IPS-NIHi7 (cell line): ENCODE measurements around the gene PLAAT2.
A peak's percentile ranks its signal among the peaks of the same experiment; 100 is the strongest.
"Not testable (repeated sequence)": the region's sequence is repeated elsewhere in the genome, so short reads cannot be mapped to it uniquely, and the experiment has no call there.

Experiments
- DNase-seq: peaks from one replicate; pipeline ENCODE4 v3.0.0; 2012; ENCODE audit warnings: mixed read lengths; ENCODE audit errors: extremely low spot score

Gene PLAAT2

DNA sequence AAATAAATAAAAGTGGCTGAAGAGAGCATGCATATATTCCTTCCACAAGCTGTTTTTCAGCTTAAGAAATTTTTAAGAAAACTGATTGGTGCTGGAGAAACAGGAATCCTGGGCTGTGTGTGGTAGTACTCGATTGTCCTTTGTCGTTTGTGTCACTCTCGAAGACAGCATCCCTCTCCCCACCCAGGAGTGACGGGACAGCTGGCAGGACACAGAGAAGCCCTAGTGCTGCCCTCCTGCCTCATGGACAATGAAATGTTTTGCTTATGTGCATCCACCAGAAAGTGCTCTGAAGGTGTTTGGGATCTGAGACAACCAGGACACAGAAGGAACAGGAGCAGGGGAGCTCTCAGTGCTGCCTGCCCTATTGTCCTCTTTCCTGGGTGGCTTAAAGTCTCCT lies 13.8 kb downstream of the PLAAT2 start:
- DNase-seq: no peak

DNA sequence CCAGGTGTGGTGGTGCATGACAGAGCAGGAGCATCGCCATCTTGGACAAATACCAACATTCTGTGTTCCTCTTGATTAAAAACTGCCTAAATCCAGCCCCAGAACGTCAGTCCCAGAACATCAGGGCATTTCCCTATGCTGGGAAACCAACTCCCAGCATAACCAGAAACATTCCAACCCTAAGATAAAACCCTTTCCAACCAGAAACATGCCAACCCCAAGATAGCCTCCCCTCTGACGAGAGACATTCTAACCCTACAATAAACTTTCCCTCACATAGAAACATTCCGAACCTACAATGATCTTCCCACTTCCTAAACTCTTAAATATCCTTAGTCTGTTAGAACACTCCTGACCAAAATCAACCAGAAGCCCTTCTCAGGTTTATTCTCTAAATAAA lies 15.0 kb downstream of the PLAAT2 start:
- DNase-seq: no peak

DNA sequence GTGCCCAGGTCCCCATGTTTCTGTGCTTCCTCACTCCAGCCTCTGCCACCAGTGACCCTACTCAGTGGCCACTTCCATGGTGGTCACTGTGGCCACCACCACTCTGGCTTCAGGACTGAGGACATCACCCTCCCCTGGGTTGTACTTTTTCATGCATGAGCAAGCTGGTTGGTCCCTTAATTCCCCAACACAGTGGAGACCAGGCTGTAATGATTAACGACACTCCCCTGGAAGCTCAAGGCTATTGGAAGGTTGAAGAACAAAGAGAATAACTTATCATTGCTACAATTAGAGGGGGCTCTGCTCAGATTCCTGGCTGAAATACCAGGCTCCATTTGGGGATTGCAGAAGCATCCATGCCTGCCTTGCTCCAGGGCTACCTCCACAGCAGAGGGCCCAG lies 16.1 kb downstream of the PLAAT2 start:
- no peak for DNase-seq

DNA sequence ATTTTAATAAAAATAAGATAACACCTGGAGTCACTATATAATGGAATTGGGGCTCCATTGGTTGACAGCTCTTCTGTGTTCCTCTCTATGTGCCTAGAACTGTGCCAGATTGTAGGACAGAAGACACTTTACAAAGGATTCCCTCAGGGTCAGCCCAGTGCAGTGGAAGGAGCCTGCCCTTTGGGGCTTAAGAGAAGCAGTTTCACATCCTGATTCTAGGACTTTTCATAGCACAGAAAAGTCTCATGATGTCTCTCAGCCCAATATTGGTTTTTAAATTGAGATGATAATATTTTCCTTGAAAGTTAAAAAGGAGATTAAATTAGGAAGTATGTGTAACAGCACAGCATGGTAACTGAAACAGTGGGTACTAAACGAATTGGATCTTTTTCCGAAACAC lies 19.5 kb downstream of the PLAAT2 start:
- DNase-seq: no peak

DNA sequence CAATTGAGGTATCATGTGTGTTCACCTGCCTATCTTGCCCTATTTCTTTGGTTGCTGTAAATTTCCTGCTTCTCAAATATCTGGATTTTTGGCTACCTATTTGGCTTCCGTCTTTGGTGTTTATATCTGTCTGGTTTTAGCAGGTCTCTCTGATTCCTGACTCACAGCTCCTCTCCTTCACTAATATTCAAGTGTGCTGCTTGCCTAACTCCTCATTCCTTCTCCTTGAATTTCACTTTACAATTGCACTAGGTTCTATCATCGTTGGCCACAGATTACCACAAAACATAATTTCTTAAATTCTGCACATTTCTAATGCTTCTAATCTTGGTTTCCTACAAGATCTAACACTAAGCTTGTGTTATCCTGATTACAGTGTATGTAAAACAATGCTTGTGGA lies 20.7 kb downstream of the PLAAT2 start:
- DNase-seq: not testable (repeated sequence)

DNA sequence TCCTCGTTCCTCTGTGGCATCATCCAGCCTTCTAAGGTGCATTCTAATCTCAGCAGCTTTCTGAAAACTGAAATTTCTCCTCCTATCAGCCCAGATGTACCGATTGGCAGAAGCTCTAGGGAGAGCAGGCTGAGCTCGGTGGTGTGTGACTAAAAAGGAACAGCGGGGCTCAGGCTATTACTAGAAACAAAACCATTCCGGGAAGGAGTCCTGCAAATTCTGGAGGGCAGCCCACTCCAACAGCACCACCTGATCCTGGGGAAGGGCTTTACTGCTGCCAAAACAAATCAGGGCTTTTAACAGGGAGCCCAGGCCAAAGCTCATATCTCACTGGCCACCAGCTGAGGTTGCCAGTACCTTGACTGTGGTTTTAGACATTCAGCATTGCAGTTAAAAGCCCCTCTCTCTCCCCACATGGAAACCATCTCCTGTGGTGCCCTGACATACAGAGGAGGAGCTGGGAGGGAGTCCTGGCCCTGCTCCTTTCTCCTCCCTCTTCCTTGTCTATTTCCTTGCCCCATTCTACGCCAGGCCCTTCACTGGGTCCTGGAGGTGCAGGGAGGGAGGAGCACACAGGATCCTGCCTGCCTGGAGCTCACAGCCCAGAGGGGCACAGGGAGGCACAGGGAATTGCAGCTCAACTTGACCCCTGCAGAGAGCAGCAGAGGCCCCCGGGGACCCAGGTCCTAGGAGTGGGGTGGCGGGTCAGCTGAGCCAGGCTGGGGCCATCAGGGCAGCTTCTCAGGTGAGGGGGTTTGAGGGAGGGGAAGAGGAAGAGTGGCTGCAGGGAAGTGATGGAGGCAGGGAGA lies 25.7 kb downstream of the PLAAT2 start:
- DNase-seq: no peak

DNA sequence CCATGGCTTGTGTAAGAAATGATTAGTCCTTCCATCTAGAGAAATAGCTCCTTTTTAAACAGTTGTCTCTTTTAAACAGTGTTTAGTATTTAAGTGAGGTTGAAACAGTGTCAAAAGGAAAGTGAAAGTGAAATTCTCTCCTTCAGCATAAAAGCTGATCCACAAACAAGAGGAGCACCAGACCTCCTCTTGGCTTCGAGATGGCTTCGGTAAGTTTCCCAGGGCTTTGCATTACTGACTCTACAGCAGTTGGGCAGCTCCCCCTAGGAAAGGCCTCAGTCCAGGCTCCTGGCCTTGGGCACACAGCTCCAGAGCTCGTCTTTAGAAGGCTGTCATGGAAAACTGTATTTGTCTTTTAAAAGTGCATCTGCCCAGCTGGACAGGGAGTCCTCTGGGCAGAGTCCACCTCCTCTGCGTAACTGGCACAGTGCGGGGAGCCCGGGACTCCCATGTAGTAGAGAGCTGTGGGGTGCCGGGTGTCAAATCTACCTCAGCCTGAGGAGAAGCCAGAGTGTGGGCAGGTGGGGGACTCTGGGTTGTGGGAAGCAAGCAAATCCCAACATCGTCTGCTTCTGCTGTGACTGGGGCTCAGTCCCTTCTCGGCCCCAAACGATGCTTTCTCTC lies 26.4 kb downstream of the PLAAT2 start, which contains the start of gene PLAAT4:
Gene PLAAT4, plus strand, starts transcription at position 140 of the 624 bp plus-strand sequence. Its CDS starts 61 bp downstream, at position 201.
- peak; percentile 36 for DNase-seq

DNA sequence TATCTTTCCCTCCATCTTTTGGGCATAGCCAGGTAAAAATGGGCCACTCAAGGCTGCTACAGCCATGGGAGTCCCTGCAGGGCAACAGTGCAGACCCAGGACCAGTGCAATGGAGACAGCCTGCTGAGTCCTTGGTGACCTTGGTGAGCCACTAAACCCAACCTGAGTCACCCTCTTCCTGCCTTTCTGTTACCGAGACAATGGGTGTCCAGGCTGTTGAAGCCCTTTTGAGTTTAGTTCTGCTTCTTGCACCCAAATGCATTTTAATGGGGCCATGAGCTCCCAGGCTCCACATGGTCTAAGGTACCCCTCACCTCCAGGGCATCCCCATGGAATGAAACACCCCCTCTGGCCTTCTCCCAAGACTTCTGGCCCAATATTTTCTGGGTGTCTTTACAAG lies 27.4 kb downstream of the PLAAT2 start:
- no peak for DNase-seq

DNA sequence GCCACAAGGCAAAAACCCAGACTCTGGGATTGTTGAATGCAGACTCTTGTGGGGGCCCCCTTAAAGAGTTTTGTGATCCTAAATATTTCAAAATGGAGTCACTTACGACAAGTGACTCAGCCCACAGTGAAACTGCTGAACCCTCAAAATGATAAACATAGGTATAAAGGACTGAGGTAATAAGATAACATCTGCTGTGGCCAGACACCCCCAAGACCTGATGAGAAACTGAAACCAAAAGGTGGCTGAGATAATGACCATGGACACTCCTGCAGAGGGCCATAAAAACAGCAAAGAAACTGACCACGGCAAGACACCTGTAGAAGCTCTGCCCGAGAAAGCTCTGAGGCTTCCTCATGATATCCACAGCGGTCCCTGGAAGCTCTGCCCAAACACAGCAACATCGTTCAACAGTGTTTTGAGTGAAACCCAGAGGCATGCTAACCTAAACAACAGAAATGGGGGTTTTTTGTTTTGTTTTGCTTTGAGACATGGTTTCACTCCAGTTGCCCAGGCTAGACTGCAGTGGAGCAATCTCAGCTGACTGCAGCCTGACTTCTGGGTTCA lies 28.2 kb downstream of the PLAAT2 start:
- no peak for DNase-seq

DNA sequence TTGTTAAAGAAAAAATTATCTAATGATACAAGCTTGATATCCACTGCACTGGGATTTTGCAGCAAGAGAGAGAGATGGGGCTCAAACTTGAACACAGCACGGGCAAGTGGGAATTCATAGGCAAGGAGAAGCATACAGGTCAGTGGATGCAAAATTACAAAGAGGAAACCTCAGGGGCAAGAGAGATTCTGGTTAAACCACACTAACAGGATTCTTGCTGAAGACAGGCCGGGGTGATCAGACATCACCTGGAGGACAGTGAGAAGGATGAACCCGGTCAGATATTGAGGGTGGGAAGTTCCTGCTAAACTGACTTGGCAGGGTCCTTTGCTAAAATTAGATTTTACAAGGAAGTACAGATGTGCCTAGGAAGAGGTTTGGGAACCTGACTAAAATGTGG lies 29.1 kb downstream of the PLAAT2 start:
- no peak for DNase-seq

DNA sequence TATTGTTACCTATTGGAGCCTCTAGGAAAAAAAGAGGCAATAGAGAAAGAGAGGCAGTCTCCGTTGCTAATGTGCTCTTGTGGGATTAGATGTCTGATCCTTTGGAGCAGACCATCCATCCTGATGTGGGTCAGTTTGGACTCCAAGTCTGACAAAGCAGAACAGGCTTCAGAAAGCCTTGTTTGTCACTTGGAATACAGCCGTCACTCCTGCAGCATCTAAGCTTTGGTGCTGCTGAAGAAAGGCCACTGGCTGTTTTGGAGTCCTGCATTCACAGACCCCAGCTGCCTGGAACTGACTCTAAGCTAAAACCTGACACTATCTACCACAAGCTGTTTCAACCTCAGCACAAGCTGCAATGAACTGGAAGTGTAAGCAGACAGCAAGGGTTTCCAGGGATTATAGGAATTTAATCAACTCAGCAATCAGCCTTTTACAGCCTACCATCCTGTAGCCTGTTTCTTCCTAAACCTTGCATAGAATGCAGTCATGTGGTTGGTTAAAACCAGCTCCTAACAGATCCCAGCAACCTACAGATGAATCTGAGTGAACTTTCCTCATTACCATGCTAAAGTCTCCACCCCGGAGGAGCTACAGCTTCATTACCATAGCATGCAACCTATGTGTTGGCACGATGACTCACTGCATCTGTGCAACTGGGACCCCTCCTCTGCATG lies 30.2 kb downstream of the PLAAT2 start:
- DNase-seq: no peak

DNA sequence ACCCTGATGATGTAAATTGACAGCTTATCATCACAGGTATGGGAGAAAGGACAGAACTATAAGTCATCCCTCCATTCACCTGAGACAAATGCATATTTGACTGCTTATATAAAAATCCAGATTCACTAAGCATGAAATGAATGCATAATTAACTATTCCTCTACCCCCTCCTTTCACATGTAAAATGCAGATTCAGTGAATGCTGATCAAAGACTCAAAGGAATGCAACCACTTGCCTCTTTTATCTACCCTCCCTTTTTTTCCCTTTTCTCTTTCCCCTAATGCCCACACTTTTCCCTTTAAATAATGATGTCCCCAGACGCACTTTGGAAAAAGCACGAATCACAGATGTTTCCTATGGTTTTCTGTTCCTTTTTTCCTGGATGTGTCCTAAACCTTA lies 31.1 kb downstream of the PLAAT2 start:
- DNase-seq: no peak

DNA sequence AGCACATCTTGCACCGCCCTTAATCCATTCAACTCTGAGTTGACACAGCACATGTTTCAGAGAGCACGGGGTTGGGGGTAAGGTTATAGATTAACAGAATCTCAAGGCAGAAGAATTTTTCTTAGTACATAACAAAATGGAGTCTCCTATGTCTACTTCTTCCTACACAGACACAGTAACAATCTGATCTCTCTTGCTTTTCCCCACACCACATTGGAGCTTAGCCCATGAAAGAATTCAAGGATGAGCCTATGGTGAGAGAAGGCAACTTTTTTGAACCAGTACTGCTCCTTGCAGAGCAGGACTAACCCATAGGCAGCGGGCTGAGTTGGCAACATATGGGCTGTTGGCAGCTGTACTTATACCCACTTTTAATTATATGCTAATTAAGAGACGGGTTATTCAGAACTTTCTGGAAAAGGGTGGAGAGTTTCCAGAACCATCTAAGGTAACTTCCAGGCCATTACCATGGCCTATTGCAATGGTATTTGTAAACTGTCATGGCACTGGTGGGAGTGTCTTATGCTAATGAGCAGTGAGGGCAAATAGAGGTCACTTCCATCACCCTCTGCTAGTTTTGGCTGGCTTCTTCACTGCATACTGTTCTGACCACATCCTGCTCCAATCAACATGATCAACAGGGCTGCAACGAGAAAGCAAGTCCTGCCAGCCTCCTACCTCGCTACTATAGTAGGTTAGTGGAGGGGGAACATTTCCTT lies 31.9 kb downstream of the PLAAT2 start:
- not testable (repeated sequence) for DNase-seq

DNA sequence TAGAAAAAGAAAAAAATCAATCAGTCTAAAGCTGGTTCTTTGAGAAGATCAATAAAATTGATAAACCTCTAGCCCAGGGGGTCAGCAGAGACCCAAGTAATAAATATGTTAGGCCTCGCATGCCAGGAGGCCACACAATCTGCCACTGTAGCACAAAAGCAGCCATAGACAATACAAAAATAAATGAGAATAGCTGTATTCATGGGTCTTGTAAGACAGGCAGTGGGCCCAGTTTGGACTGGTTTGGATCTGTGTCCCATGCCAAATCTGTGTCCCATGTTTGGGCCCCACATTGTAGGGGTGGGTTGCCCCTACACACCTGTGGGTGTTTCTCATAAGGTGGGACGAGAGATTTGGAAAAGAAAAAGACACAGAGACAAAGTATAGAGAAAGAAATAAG lies 33.2 kb downstream of the PLAAT2 start:
- no peak for DNase-seq

DNA sequence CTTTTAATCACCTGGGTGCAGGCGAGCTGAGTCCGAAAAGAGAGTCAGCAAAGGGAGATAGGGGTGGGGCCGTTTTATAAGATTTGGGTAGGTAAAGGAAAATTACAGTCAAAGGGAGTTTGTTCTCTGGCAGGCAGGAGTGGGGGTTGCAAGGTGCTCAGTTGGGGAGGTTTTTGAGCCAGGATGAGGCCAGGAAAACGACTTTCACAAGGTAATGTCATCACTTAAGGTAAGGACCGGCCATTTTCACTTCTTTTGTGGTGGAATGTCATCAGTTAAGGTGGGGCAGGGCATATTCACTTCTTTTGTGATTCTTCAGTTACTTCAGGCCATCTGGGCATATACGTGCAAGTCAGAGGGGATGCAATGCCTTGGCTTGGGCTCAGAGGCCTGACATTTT lies 33.8 kb downstream of the PLAAT2 start:
- not testable (repeated sequence) for DNase-seq

DNA sequence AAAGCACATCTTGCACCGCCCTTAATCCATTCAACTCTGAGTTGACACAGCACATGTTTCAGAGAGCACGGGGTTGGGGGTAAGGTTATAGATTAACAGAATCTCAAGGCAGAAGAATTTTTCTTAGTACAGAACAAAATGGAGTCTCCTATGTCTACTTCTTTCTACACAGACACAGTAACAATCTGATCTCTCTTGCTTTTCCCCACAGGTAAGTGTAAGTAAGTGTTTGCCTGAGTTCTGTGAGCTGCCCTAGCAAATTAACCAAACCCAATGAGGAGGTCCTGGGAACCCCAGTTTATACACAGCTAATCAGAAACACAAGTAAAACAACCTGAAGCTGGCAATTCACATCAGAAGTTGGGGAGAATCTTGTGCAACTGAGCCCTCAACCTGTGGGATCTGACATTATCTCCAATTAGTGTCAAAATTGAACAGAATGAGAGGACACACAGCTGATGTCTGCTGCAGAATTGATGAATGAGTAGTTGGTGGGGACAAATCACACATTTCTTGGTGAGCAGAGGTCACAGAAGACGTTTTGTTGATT lies 34.4 kb downstream of the PLAAT2 start:
- not testable (repeated sequence) for DNase-seq

DNA sequence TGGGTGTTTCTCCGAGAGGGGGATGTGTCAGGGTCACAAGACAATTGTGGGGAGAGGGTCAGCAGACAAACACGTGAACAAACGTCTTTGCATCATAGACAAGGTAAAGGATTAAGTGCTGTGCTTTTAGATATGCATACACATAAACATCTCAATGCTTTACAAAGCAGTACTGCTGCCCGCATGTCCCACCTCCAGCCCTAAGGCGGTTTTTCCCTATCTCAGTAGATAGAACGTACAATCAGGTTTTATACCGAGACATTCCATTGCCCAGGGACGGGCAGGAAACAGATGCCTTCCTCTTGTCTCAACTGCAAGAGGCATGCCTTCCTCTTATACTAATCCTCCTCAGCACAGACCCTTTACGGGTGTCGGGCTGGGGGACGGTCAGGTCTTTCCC lies 35.0 kb downstream of the PLAAT2 start:
- DNase-seq: not testable (repeated sequence)

DNA sequence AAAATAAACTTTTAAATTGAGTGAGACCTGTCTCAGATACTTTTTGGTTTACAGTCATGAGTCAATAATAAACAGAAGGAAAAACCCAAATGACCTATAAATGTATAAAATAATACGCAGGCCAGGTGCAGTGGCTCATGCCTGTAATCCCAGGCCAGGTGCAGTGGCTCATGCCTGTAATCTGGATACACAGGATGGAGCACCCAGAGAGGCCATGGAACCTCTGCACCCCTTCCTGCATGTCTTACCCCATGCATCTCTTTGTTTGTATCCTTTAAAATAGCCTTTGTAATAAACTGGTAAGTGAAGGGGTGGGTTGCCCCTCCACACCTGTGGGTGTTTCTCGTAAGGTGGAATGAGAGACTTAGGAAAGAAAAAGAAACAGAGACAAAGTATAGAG lies 35.5 kb downstream of the PLAAT2 start:
- no peak for DNase-seq

DNA sequence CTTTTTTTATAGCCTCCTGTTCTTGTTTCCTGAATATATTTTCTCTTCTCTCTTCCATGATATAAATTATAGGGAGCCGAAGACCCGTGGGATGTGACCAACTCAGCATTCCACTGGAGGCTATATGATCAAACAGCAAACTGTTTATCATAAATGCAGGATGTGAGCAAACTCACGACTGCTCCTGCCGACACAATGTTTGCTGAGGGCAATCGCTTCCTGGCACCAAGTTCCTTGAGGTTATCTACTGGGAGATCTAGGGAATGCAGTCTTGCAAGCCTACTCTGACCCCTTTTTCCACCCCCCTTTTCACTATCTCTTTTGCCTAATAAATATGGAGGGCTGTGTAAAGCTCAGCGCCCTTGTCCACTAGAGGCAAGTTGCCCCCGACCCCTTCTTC lies 40.0 kb downstream of the PLAAT2 start:
- DNase-seq: no peak

DNA sequence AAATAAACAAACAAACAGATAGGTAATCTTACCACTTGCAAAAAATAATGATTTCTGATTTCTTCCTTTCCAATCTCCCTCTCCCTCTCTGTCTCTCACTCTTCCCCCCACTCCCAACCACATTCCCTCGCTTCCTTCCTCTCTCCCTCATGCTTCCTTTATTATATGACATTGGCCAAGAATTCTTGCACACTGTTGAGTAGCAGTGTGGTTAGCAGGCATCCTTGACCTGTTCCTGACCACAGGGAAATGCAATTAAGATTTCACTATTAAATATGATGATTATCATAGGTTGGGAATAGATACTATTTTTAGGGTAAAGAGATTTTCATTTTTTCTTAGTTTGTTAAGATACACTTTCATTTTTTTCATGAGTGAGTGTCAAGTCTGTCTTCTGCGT lies 41.3 kb downstream of the PLAAT2 start:
- DNase-seq: no peak

DNA sequence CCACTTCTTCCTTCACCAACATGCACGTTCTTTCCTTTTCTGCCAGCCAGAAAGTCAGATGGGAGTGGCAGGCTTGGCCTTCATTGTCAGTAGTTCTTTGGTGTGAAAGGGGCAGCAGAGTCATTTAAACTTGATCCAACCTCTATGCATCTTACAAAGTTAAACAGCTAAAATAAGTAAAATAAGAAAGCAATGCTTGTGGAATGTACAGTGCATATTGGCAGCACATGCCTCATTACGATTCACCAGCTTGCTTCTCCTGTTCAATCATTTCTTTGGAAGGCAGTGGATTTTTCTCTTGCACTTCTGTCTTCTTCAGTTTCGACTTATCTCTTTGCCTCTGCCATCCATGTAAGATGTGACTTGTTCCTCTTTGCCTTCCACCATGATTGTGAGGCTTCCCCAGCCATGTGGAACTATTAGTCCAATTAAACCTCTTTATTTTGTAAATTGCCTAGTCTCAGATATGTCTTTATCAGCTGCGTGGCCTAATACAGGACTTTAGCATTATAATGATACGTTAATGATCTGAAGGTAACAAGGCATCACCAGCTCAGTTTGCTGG lies 42.5 kb downstream of the PLAAT2 start:
- DNase-seq: no peak
